ENCODE measurements around the gene ZFP82.
A peak's percentile ranks its signal among the peaks of the same experiment; 100 is the strongest.

Gene ZFP82

GRCh38 chr19:36377541-36378178 lies 40.8 kb downstream of the ZFP82 start:
- Histone ChIP-seq H3K27ac (peak overlapping the region in 7 of 21 experiments; percentile 85 to 93 (median 89)), H3K4me3 (peak overlapping the region in 6 of 7 experiments; percentile 51 to 80 (median 70))

- Histone ChIP-seq H3K4me3 (no peak overlapping the region), H3K27ac (no peak overlapping the region)
These were observed 44.7 kb downstream of the ZFP82 start for GRCh38 chr19:36373638-36374156.

GRCh38 chr19:36371886-36372285 lies 46.6 kb downstream of the ZFP82 start:
- Histone ChIP-seq H3K27ac (no peak overlapping the region), H3K4me3 (no peak overlapping the region)

DNA sequence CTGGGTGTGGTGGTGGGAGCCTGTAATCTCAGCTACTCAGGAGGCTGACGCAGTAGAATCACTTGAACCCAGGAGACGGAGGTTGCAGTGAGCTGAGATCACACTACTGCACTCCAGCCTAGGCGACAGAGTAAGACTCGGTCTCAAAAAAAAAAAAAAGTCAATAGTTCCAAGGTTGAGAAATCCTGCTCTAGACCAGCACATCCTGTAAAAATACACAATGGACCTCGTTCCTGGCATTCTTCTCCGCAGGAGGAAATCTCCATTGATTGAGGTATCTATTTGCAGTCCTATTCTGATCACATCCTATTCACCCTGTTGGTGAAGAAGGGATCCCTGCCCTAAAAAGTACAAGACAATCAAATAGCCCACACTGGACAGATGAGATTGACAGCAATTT lies 54.6 kb downstream of the ZFP82 start:
- no peak overlapping the region for H3K27ac ChIP-seq
- no peak overlapping the region for H3K4me3 ChIP-seq

All from skin epidermis (tissue), 12 donors.